Endothelial cell of umbilical vein (primary cell): ENCODE data around the gene TRABD. TPM values are rescaled to one million over a fixed set of nuclear protein-coding genes. Genes with fewer than 3 reads are reported as not detected.

Experiments
- BruUV-seq: library from RNA; stranded (reverse); fragments of 400-500 nt; replicated peaks from 2 replicates; lab custom pipeline; 2021; lab: Mats Ljungman, UMichigan
- CTCF ChIA-PET: fragments of 300-600, 350-600 bp; sonication (Branson Sonifier 250); formaldehyde crosslinking; loops from one replicate; lab custom pipeline; 2021; ENCODE audit warnings: antibody characterized with exemption, inconsistent platforms; lab: Charles Lee
- POLR2A ChIA-PET: fragments of 300-600, 350-600 bp; sonication (Branson Sonifier 250); formaldehyde crosslinking; loops from one replicate; lab custom pipeline; 2021; ENCODE audit warnings: antibody characterized with exemption, inconsistent platforms; lab: Charles Lee
- DNase-seq: peaks from one replicate; pipeline ENCODE4 v3.0.0-alpha.2; 2011; ENCODE audit warnings: low read depth, low spot score
- FAIRE-seq: peaks from 2 replicates; lab custom pipeline; 2011; peaks lifted over from hg19 to GRCh38; lab: Jason Lieb, UNC
- H2AFZ ChIP-seq: 2 replicates; pipeline ENCODE4 v1.6.0; 2012; ENCODE audit warnings: low read depth, low read length, control low read depth, inconsistent platforms
- H3K27ac ChIP-seq: 2 replicates; pipeline ENCODE4 v1.5.1; 2011; ENCODE audit warnings: low read depth, mild to moderate bottlenecking, control low read depth, low read length, moderate library complexity; ENCODE audit not compliant: insufficient read depth
- H3K27me3 ChIP-seq, 2 experiments: 2 replicates each; pipeline versions ENCODE4 v1.6.0 to v1.6.1; 2011; ENCODE audit warnings: low read length in 2 of 2, mixed read lengths in 1 of 2; ENCODE audit not compliant: control insufficient read depth in 2 of 2, insufficient read depth in 2 of 2
- H3K36me3 ChIP-seq, 2 experiments: 2 replicates in 1 of 2; 3 replicates in 1 of 2; pipeline ENCODE4 v1.5.1; 2011; ENCODE audit warnings: low read length in 2 of 2, mild to moderate bottlenecking in 1 of 2, moderate library complexity in 1 of 2; ENCODE audit not compliant: control insufficient read depth in 2 of 2, insufficient read depth in 2 of 2; ENCODE audit errors: extremely low read depth in 1 of 2
- H3K4me1 ChIP-seq: 3 replicates; pipeline ENCODE4 v1.5.1; 2011; ENCODE audit warnings: mild to moderate bottlenecking, low read length; ENCODE audit not compliant: control insufficient read depth, insufficient read depth; ENCODE audit errors: extremely low read depth
- H3K4me2 ChIP-seq: 2 replicates; pipeline ENCODE4 v1.6.1; 2011; ENCODE audit warnings: low read length, control low read depth, mixed read lengths; ENCODE audit not compliant: insufficient read depth
- H3K4me3 ChIP-seq, 3 experiments: fragments of 200-600 bp in 1 of 3; sonication (generic), shearing (Covaris generic) in 1 of 3; replicated peaks in 1 of 3; 2 replicates each; pipeline ENCODE4 v1.5.1; 2011 to 2016; ENCODE audit warnings: control low read depth in 3 of 3, low read length in 3 of 3, mild to moderate bottlenecking in 2 of 3, inconsistent platforms in 1 of 3, low read depth in 1 of 3, moderate library complexity in 1 of 3; ENCODE audit not compliant: insufficient read depth in 1 of 3
- H3K79me2 ChIP-seq: 2 replicates; pipeline ENCODE4 v1.6.0; 2012; ENCODE audit warnings: low read length, inconsistent platforms; ENCODE audit not compliant: control insufficient read depth, insufficient read depth
- H3K9ac ChIP-seq: replicated peaks from 2 replicates; pipeline ENCODE3; 2011; ENCODE audit warnings: low read length, control low read depth; ENCODE audit not compliant: insufficient read depth; ENCODE audit errors: extremely low read depth
- H3K9me1 ChIP-seq: replicated peaks from 3 replicates; pipeline ENCODE4 v1.6.0; 2011; ENCODE audit warnings: mild to moderate bottlenecking, low read length; ENCODE audit not compliant: control insufficient read depth, insufficient read depth; ENCODE audit errors: extremely low read depth
- H3K9me3 ChIP-seq: replicated peaks from 2 replicates; pipeline ENCODE4 v1.5.1; 2012; ENCODE audit warnings: low read length, inconsistent platforms; ENCODE audit not compliant: control insufficient read depth, insufficient read depth
- H4K20me1 ChIP-seq: replicated peaks from 2 replicates; pipeline ENCODE3; 2011; ENCODE audit warnings: mild to moderate bottlenecking, low read length; ENCODE audit not compliant: control insufficient read depth, insufficient read depth; ENCODE audit errors: extremely low read depth
- EZH2 ChIP-seq: IDR thresholded peaks from 2 replicates; pipeline ENCODE4 v1.6.1; 2012; ENCODE audit warnings: borderline replicate concordance, low read depth, mild to moderate bottlenecking, moderate library complexity, low read length, inconsistent platforms; ENCODE audit not compliant: severe bottlenecking
- FOS ChIP-seq: IDR thresholded peaks from 2 replicates; pipeline ENCODE4 v1.6.1; 2011; ENCODE audit warnings: mild to moderate bottlenecking, low read length, moderate library complexity, borderline replicate concordance; ENCODE audit not compliant: insufficient read depth
- GATA2 ChIP-seq: IDR thresholded peaks from 2 replicates; pipeline ENCODE4 v1.7.0; 2011; ENCODE audit warnings: low read depth, mild to moderate bottlenecking, moderate library complexity, mixed read lengths, low read length; ENCODE audit not compliant: insufficient read length, insufficient read depth
- JUN ChIP-seq: IDR thresholded peaks from 2 replicates; pipeline ENCODE4 v1.6.1; 2011; ENCODE audit warnings: borderline replicate concordance, low read depth; ENCODE audit not compliant: insufficient read length, insufficient read depth
- MYC ChIP-seq: IDR thresholded peaks from one replicate; pipeline ENCODE4 v1.6.1; 2011; ENCODE audit warnings: mild to moderate bottlenecking, low read depth, low read length
- POLR2A ChIP-seq: IDR thresholded peaks from 2 replicates; pipeline ENCODE4 v1.6.1; 2012; ENCODE audit warnings: low read depth, mild to moderate bottlenecking, control low read depth, low read length
- POLR2AphosphoS5 ChIP-seq: IDR thresholded peaks from 2 replicates; pipeline ENCODE4 v1.6.1; 2012; ENCODE audit warnings: low read depth, mild to moderate bottlenecking, control low read depth, low read length, moderate library complexity; ENCODE audit not compliant: insufficient read depth
- dilution Hi-C: fragments of 300-500 bp; cut with MboI; formaldehyde crosslinking; loops from one replicate; pipeline ENCODE4 v1.15.0; 2019; ENCODE audit warnings: low sequenced_read_pairs; ENCODE audit not compliant: extremely low pct_ligation_motif_present
- intact Hi-C: fragments of 100-400 bp; cut with micrococcal nuclease; formaldehyde crosslinking; loops from one replicate; pipeline ENCODE4 v1.10.0; 2022
- polyA plus RNA-seq, 4 experiments: library from polyadenylated mRNA; depleted of rRNA in 3 of 4; stranded (reverse) in 3 of 4; unstranded in 1 of 4; fragments of >200 nt; gene quantifications; 2 replicates each; pipeline versions ENCODE4 v1.2.1 to v1.2.3, GENCODE V29; 2011 to 2012; ENCODE audit warnings: missing spikeins in 1 of 4
- total RNA-seq: library from RNA; stranded (reverse); gene quantifications from 2 replicates; pipeline ENCODE4 v1.2.3, GENCODE V29; 2021
- TF ChIP-seq, protein P1 (sequence below), 2 donors: IDR thresholded peaks; 1 replicate in 1 of 2; 2 replicates in 1 of 2; pipeline ENCODE4 v1.5.1; 2011; ENCODE audit warnings: low read length in 2 of 2, mild to moderate bottlenecking in 2 of 2, moderate library complexity in 2 of 2, control low read depth in 1 of 2, inconsistent platforms in 1 of 2, low read depth in 1 of 2; ENCODE audit not compliant: insufficient read depth in 1 of 2; ENCODE audit errors: extremely low read depth in 1 of 2
- TF ChIP-seq, protein P2 (sequence below): IDR thresholded peaks from 2 replicates; pipeline ENCODE4 v1.6.1; 2011; ENCODE audit not compliant: insufficient read depth, insufficient read length

Gene TRABD
- total and polyA plus RNA-seq, 2 donors (not counting 3 experiments of a cell fraction or from before 2014, with no cell fraction given) = 46.8 to 48.4 TPM

DNA sequence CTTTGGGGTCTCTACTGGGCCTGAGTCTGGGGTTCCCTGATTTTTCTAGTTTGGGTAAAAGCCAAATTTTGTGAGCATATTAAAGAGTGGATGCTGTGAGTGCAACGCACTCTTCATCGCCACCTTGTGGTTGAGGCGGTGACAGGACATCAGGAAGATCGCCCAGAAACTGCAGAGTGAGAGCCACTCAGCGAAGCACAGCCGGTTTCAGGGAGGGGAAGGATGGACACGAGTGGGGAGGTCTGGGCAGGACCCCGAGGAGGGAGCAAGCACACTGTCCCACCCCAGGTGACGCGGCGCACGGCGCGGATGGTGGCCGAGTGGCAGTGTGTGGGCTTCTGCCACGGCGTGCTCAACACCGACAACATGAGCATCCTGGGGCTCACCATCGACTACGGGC, 24.2 kb downstream of the TRABD start:
- FAIRE-seq (peak; percentile 72), DNase-seq (peak; percentile 56)
- H3K9ac ChIP-seq = no peak overlapping the region
- CTCF ChIA-PET = no interaction called here
- H3K4me1 ChIP-seq = peaks cover 13% of the 10 kb centered on the region
- BruUV-seq = no TSS peak
- TF ChIP-seq, protein P1, sequence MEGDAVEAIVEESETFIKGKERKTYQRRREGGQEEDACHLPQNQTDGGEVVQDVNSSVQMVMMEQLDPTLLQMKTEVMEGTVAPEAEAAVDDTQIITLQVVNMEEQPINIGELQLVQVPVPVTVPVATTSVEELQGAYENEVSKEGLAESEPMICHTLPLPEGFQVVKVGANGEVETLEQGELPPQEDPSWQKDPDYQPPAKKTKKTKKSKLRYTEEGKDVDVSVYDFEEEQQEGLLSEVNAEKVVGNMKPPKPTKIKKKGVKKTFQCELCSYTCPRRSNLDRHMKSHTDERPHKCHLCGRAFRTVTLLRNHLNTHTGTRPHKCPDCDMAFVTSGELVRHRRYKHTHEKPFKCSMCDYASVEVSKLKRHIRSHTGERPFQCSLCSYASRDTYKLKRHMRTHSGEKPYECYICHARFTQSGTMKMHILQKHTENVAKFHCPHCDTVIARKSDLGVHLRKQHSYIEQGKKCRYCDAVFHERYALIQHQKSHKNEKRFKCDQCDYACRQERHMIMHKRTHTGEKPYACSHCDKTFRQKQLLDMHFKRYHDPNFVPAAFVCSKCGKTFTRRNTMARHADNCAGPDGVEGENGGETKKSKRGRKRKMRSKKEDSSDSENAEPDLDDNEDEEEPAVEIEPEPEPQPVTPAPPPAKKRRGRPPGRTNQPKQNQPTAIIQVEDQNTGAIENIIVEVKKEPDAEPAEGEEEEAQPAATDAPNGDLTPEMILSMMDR (IDR thresholded peaks at IDR 0.05; ENCODE audit: extremely low read depth in 1 of 2, insufficient read depth in 1 of 2, low read depth in 1 of 2, low read length in 2 of 2) = peak; percentile 84 to 87
- TF ChIP-seq GATA2 = no peak
- no peaks in the 10 kb centered on the region for H4K20me1 ChIP-seq
- no peak overlapping the region for H2AFZ ChIP-seq
- H3K4me3 ChIP-seq = no peak overlapping the region
- H3K27me3 ChIP-seq = no peaks in the 10 kb centered on the region
- H3K27ac ChIP-seq = no peak overlapping the region
- dilution Hi-C loops (no loop called here), intact Hi-C loops (loop anchor here (1.0 to 10.0 kb wide), 3 partner anchors 61 to 279 kb away; no protein-coding TSS in a partner anchor)
- H3K79me2 ChIP-seq = peaks cover 16% of the 10 kb centered on the region
- no peaks in the 10 kb centered on the region for H3K9me1 ChIP-seq
- H3K9me3 ChIP-seq = no peaks in the 10 kb centered on the region
- POLR2A ChIA-PET = no interaction called here
- H3K4me2 ChIP-seq = no peak overlapping the region
- H3K36me3 ChIP-seq = peaks cover 6 to 19% of the 10 kb centered on the region in 2 experiments

DNA sequence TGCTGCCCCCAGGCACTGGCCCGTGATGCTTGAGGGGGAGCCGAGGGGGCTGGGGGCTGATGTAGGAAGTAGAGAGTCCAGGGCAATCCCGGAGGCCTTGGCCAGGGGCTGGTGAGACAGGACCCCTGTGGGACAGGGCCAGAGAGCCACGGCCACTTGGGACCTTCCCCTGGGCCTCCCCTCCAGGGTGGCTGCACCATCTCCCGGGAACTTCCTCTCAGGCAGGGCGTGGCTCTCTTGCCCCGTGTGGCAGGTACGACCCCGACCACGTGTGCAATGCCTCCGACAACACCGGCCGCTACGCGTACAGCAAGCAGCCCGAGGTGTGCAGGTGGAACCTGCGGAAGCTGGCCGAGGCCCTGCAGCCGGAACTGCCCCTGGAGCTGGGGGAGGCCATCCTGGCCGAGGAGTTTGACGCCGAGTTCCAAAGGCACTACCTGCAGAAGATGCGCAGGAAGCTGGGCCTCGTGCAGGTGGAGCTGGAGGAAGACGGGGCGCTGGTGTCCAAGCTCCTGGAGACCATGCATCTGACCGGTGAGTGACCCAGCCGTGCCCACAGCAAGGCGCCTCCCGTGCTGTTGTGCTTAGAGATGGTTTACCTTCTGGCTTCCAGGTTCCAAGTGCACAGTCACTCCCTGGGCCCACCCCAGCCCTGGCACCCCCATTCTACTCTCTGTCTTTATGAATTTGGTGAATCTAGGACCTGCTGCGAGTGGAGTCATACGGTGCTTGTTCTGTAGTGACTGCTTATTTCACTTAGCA, 24.8 kb downstream of the TRABD start:
- H3K4me3 ChIP-seq = no peak overlapping the region
- H3K27ac ChIP-seq = no peak overlapping the region
- ChIA-PET CTCF (interaction anchor here (1.5 kb wide), 1 partner anchor 280 kb away, joined by 6 read pairs; no protein-coding TSS in a partner anchor), POLR2A (no interaction called here)
- peaks cover 6 to 22% of the 10 kb centered on the region in 2 experiments for H3K36me3 ChIP-seq
- H3K4me1 ChIP-seq = peaks cover 13% of the 10 kb centered on the region
- no peaks in the 10 kb centered on the region for H3K9me3 ChIP-seq
- no peaks in the 10 kb centered on the region for H4K20me1 ChIP-seq
- dilution Hi-C loops (no loop called here), intact Hi-C loops (no loop called here)
- TF ChIP-seq EZH2 = no peak
- TF ChIP-seq GATA2 = no peak
- TF ChIP-seq, protein P1 (IDR thresholded peaks at IDR 0.05; ENCODE audit: extremely low read depth in 1 of 2, insufficient read depth in 1 of 2, low read depth in 1 of 2, low read length in 2 of 2) = no peak
- TF ChIP-seq POLR2AphosphoS5 = no peak
- no peak for TF ChIP-seq MYC
- TF ChIP-seq, protein P2, sequence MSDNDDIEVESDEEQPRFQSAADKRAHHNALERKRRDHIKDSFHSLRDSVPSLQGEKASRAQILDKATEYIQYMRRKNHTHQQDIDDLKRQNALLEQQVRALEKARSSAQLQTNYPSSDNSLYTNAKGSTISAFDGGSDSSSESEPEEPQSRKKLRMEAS = no peak
- TF ChIP-seq JUN = no peak
- TF ChIP-seq FOS = no peak
- TF ChIP-seq POLR2A = no peak
- H3K27me3 ChIP-seq = no peaks in the 10 kb centered on the region
- no peak overlapping the region for H3K9ac ChIP-seq
- DNase-seq (no peak), FAIRE-seq (no peak)
- no peak overlapping the region for H3K4me2 ChIP-seq
- BruUV-seq = no TSS peak
- H3K9me1 ChIP-seq = no peaks in the 10 kb centered on the region
- no peak overlapping the region for H2AFZ ChIP-seq
- peaks cover 21% of the 10 kb centered on the region for H3K79me2 ChIP-seq
